Measurements from ENCODE around the gene SMAD2. TPM values are rescaled to one million over a fixed set of nuclear protein-coding genes. Genes with fewer than 3 reads are reported as not detected.

SMAD2 gene
- total RNA-seq, 1 experiment from 2014 or later, result 121 TPM

GRCh38 chr18:47915229-47915628 lies 15.2 kb downstream of the SMAD2 start:
- Histone ChIP-seq H3K27ac (ENCODE audit: insufficient read length, low read depth, low read length) (no peak overlapping the region), H4K8ac (replicated peaks; ENCODE audit: insufficient read length, low read depth, low read length) (no peak overlapping the region), H2BK12ac (ENCODE audit: insufficient read length, low read depth, low read length) (no peak overlapping the region), H3K14ac (ENCODE audit: insufficient read depth, low read length) (no peak overlapping the region), H4K91ac (ENCODE audit: insufficient read length, low read depth, low read length) (no peak overlapping the region), H2BK5ac (ENCODE audit: insufficient read length, low read length) (no peak overlapping the region), H4K20me1 (ENCODE audit: control insufficient read depth, insufficient read depth, insufficient read length) (no peaks in the 10 kb centered on the region), H2BK20ac (ENCODE audit: low read depth, low read length, poor library complexity, severe bottlenecking) (no peak overlapping the region), H3K79me2 (ENCODE audit: insufficient read depth, low read length) (peaks cover 51% of the 10 kb centered on the region; the same call in 1 of the 2 replicates), H3K18ac (ENCODE audit: insufficient read length, low read depth, low read length) (no peak overlapping the region), H4K5ac (ENCODE audit: insufficient read length, low read depth, low read length) (no peak overlapping the region), H3K9ac (ENCODE audit: extremely low read depth, insufficient read length, low read length) (no peak overlapping the region), H2BK120ac (ENCODE audit: low read depth, low read length, poor library complexity, severe bottlenecking) (no peak overlapping the region), H2BK15ac (ENCODE audit: low read depth, low read length) (no peak overlapping the region), H2AK5ac (ENCODE audit: insufficient read length, low read length) (no peak overlapping the region), H3K23me2 (ENCODE audit: insufficient read length, low read depth, low read length, poor library complexity, severe bottlenecking) (peaks cover 4% of the 10 kb centered on the region), H3K4ac (ENCODE audit: low read depth, low read length) (no peak overlapping the region), H3K4me1 (ENCODE audit: insufficient read depth, low read length) (peaks cover 6% of the 10 kb centered on the region), H3K79me1 (ENCODE audit: insufficient read depth, low read depth, low read length, poor library complexity, severe bottlenecking) (no peaks in the 10 kb centered on the region), H3K23ac (ENCODE audit: insufficient read length, low read depth, low read length) (no peak overlapping the region), H2AFZ (ENCODE audit: low read length) (no peak overlapping the region), H3T11ph (ENCODE audit: low read length) (no peak overlapping the region), H3K27me3 (ENCODE audit: insufficient read depth, low read length) (no peaks in the 10 kb centered on the region), H3K9me3 (ENCODE audit: control insufficient read depth, low read depth, low read length) (no peaks in the 10 kb centered on the region), H3K56ac (ENCODE audit: insufficient read length, low read depth, low read length) (no peak overlapping the region), H3K4me2 (ENCODE audit: insufficient read depth, insufficient read length, low read length) (no peak overlapping the region)
- TF ChIP-seq CTCF (conservative IDR thresholded peaks at IDR 0.05), result no peak
- peaks cover 3 to 5% (median 5%) of the 10 kb centered on the region in 3 experiments for H3K36me3 Mint-ChIP-seq (ENCODE audit: insufficient read depth in 1 of 3, low read depth in 3 of 3)
- DNase-seq, result no peak
- H3K27ac Mint-ChIP-seq, result peak overlapping the region in 1 of 3 experiments; percentile 4; a peak in 1 of 7 replicates
- H3K9me3 Mint-ChIP-seq, result no peaks in the 10 kb centered on the region
- H3K4me3 Mint-ChIP-seq, result no peak overlapping the region
- no peaks in the 10 kb centered on the region for H3K27me3 Mint-ChIP-seq (ENCODE audit: low read depth)
- peaks cover 75 to 81% of the 10 kb centered on the region in 2 experiments for H3K4me1 Mint-ChIP-seq

All from H9 (cell line).